Astrocyte (in vitro differentiated cells and primary cell): ENCODE measurements around the gene MEPCE. TPM values are rescaled to one million over a fixed set of nuclear protein-coding genes. Genes with fewer than 3 reads are reported as not detected.

ENCODE experiments used
- DNase-seq: peaks from one replicate; pipeline ENCODE4 v3.0.0-alpha.2; 2010; ENCODE audit warnings: low read depth
- FAIRE-seq: peaks from 2 replicates; lab custom pipeline; 2011; peaks lifted over from hg19 to GRCh38; lab: Jason Lieb, UNC
- H2AFZ ChIP-seq: 2 replicates; pipeline ENCODE4 v1.6.0; 2012; ENCODE audit warnings: low read depth, low read length, inconsistent platforms
- H3K27ac ChIP-seq: 2 replicates; pipeline ENCODE4 v1.5.1; 2011; ENCODE audit warnings: low read depth, low read length, inconsistent platforms
- H3K27me3 ChIP-seq: 2 replicates; pipeline ENCODE4 v1.6.0; 2011; ENCODE audit warnings: low read length, inconsistent platforms; ENCODE audit not compliant: insufficient read depth
- H3K36me3 ChIP-seq: 2 replicates; pipeline ENCODE4 v1.5.1; 2011; ENCODE audit warnings: low read length, inconsistent platforms; ENCODE audit not compliant: insufficient read depth
- H3K4me1 ChIP-seq: 2 replicates; pipeline ENCODE4 v1.5.1; 2011; ENCODE audit warnings: low read length, inconsistent platforms; ENCODE audit not compliant: insufficient read depth
- H3K4me2 ChIP-seq: 2 replicates; pipeline ENCODE4 v1.6.0; 2012; ENCODE audit warnings: low read length, inconsistent platforms
- H3K4me3 ChIP-seq: 2 replicates; pipeline ENCODE4 v1.5.1; 2011; ENCODE audit warnings: low read depth, mild to moderate bottlenecking, low read length, inconsistent platforms; ENCODE audit not compliant: insufficient read depth
- H3K79me2 ChIP-seq: 2 replicates; pipeline ENCODE4 v1.6.0; 2012; ENCODE audit warnings: mild to moderate bottlenecking, low read length, inconsistent platforms; ENCODE audit not compliant: insufficient read depth
- H3K9ac ChIP-seq: 2 replicates; pipeline ENCODE4 v1.6.0; 2012; ENCODE audit warnings: mild to moderate bottlenecking, low read length, inconsistent platforms
- H3K9me3 ChIP-seq: 2 replicates; pipeline ENCODE4 v1.5.1; 2012; ENCODE audit warnings: low read depth, mild to moderate bottlenecking, low read length, inconsistent platforms; ENCODE audit not compliant: insufficient read depth
- H4K20me1 ChIP-seq: 2 replicates; pipeline ENCODE4 v1.6.0; 2012; ENCODE audit warnings: low read length, inconsistent platforms; ENCODE audit not compliant: insufficient read depth
- H3K27ac Mint-ChIP-seq: one replicate; pipeline ENCODE4 v1.8.0; 2021; ENCODE audit warnings: mild to moderate bottlenecking, mixed read lengths; ENCODE audit not compliant: unreplicated experiment
- H3K27me3 Mint-ChIP-seq: one replicate; pipeline ENCODE4 v1.8.0; 2021; ENCODE audit warnings: low read depth, mixed read lengths; ENCODE audit not compliant: unreplicated experiment
- H3K36me3 Mint-ChIP-seq: one replicate; pipeline ENCODE4 v1.8.0; 2021; ENCODE audit warnings: low read depth, mixed read lengths; ENCODE audit not compliant: unreplicated experiment
- H3K4me1 Mint-ChIP-seq: one replicate; pipeline ENCODE4 v1.8.0; 2021; ENCODE audit warnings: low read depth, mixed read lengths; ENCODE audit not compliant: unreplicated experiment
- H3K4me3 Mint-ChIP-seq: one replicate; pipeline ENCODE4 v1.8.0; 2021; ENCODE audit warnings: mild to moderate bottlenecking, moderate library complexity, mixed read lengths; ENCODE audit not compliant: unreplicated experiment
- H3K9me3 Mint-ChIP-seq: one replicate; pipeline ENCODE4 v1.8.0; 2021; ENCODE audit warnings: mild to moderate bottlenecking, mixed read lengths; ENCODE audit not compliant: unreplicated experiment
- EZH2 ChIP-seq: IDR thresholded peaks from 2 replicates; pipeline ENCODE4 v1.6.1; 2012; ENCODE audit warnings: mild to moderate bottlenecking, low read length, inconsistent platforms; ENCODE audit not compliant: insufficient read depth
- total RNA-seq: library from RNA; stranded (reverse); gene quantifications from 2 replicates; pipeline ENCODE4 v1.2.1, GENCODE V29; 2021
- TF ChIP-seq, protein P1 (sequence below): IDR thresholded peaks from 2 replicates; pipeline ENCODE4 v1.5.1; 2011; ENCODE audit warnings: low read depth, mild to moderate bottlenecking, inconsistent platforms, low read length, moderate library complexity; ENCODE audit not compliant: insufficient read depth

MEPCE gene
- total RNA-seq, 1 donor from 2014 or later, result 20.2 TPM

DNA sequence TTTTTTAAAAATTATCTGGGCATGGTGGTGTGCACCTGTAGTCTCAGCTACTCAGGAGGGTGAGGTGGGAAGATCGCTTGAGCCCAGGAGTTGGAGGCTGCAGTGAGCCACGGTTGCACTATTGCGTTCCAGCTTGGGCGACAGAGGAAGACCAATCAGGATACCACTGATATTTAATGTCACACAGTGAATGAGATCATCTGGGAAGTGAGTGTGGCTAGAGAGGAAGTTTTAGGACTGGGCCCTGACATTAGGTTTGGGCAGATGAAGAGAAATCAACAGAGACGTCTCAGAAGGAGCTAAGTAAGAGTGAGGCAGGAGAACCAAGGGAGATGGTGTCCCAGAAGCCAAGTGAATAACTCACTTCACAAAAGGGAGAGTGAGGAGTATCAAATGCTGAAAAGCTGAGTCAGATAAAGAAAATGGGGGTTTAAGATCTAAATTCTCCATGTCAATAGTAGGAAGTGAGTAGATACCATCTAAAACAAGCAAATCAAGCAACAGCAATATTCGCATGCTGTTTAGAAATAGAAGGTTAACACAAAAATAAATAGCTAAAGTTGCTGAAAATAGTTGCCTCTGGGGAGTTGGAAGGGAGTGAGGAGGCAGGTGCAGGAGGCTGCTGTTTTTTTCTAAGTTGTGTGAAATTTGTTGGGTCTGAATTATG lies 44.9 kb upstream of the MEPCE start:
- peaks cover 7% of the 10 kb centered on the region for H3K27me3 ChIP-seq
- H4K20me1 ChIP-seq, result no peaks in the 10 kb centered on the region
- H3K9me3 ChIP-seq, result no peaks in the 10 kb centered on the region
- no peaks in the 10 kb centered on the region for H3K4me1 ChIP-seq
- no peaks in the 10 kb centered on the region for H3K36me3 Mint-ChIP-seq
- H3K27me3 Mint-ChIP-seq, result peaks cover 4% of the 10 kb centered on the region
- H3K27ac Mint-ChIP-seq, result no peak overlapping the region
- H3K79me2 ChIP-seq, result no peaks in the 10 kb centered on the region
- H3K27ac ChIP-seq, result no peak overlapping the region
- peaks cover 5% of the 10 kb centered on the region for H3K4me1 Mint-ChIP-seq
- no peaks in the 10 kb centered on the region for H3K9me3 Mint-ChIP-seq
- H3K36me3 ChIP-seq, result no peaks in the 10 kb centered on the region
- H3K4me2 ChIP-seq, result no peak overlapping the region
- TF ChIP-seq EZH2, result no peak
- TF ChIP-seq, protein P1, sequence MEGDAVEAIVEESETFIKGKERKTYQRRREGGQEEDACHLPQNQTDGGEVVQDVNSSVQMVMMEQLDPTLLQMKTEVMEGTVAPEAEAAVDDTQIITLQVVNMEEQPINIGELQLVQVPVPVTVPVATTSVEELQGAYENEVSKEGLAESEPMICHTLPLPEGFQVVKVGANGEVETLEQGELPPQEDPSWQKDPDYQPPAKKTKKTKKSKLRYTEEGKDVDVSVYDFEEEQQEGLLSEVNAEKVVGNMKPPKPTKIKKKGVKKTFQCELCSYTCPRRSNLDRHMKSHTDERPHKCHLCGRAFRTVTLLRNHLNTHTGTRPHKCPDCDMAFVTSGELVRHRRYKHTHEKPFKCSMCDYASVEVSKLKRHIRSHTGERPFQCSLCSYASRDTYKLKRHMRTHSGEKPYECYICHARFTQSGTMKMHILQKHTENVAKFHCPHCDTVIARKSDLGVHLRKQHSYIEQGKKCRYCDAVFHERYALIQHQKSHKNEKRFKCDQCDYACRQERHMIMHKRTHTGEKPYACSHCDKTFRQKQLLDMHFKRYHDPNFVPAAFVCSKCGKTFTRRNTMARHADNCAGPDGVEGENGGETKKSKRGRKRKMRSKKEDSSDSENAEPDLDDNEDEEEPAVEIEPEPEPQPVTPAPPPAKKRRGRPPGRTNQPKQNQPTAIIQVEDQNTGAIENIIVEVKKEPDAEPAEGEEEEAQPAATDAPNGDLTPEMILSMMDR, result no peak
- H3K4me3 ChIP-seq, result no peak overlapping the region
- no peak overlapping the region for H2AFZ ChIP-seq
- H3K9ac ChIP-seq, result no peak overlapping the region
- DNase-seq (no peak), FAIRE-seq (no peak)
- H3K4me3 Mint-ChIP-seq, result no peak overlapping the region

DNA sequence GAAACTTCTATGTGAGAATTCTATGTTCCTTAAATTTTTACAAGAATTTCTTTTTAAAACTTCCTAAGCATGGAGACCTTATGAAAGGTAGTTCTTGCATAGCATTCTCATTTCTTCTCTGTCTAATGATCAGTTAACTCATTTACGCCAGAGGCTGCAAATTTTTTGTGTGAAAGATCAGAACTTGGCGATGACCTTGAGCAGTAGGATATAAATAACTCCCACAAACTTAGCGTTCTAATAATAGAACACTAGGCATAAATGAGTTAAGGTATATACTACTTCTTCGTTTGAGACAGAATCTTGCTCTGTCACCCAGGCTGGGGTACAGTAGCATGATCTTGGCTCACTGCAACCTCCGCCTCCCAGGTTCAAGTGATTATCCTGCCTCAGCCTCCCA lies 42.7 kb upstream of the MEPCE start:
- peaks cover 12% of the 10 kb centered on the region for H3K4me1 Mint-ChIP-seq
- Histone ChIP-seq H3K4me2 (no peak overlapping the region), H3K4me1 (no peaks in the 10 kb centered on the region), H3K27me3 (peaks cover 16% of the 10 kb centered on the region), H4K20me1 (no peaks in the 10 kb centered on the region), H3K36me3 (no peaks in the 10 kb centered on the region), H3K9me3 (no peaks in the 10 kb centered on the region), H3K27ac (no peak overlapping the region), H3K79me2 (no peaks in the 10 kb centered on the region), H2AFZ (no peak overlapping the region), H3K9ac (no peak overlapping the region), H3K4me3 (no peak overlapping the region)
- H3K9me3 Mint-ChIP-seq, result no peaks in the 10 kb centered on the region
- TF ChIP-seq, protein P1, result no peak
- no peak for TF ChIP-seq EZH2
- H3K27me3 Mint-ChIP-seq, result peaks cover 11% of the 10 kb centered on the region
- H3K36me3 Mint-ChIP-seq, result peaks cover 4% of the 10 kb centered on the region
- FAIRE-seq (no peak), DNase-seq (no peak)
- no peak overlapping the region for H3K4me3 Mint-ChIP-seq
- no peak overlapping the region for H3K27ac Mint-ChIP-seq

DNA sequence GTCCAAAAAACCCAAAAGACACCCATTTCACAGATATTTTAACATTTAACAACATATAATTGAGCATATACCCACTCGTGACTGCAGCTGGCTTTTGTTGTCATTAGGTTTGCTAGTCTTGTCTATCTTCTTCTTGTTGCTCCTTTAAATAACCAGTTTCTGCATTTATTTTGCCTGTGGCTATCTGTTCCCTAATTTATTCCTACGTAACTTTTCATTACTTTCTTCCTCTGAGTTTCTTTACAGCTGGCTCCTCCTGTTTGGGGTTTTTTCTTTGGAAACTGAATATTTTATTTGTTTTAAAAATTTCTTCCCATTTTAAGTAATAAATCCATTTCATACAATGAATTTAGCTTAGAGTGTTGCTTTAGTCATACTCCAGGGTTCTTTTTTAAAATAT lies 41.9 kb upstream of the MEPCE start:
- Histone ChIP-seq H3K36me3 (no peaks in the 10 kb centered on the region), H3K4me2 (no peak overlapping the region), H3K27me3 (peaks cover 21% of the 10 kb centered on the region), H3K9ac (no peak overlapping the region), H3K27ac (no peak overlapping the region), H3K4me1 (no peaks in the 10 kb centered on the region), H3K4me3 (no peak overlapping the region), H3K9me3 (no peaks in the 10 kb centered on the region), H2AFZ (no peak overlapping the region), H3K79me2 (no peaks in the 10 kb centered on the region), H4K20me1 (no peaks in the 10 kb centered on the region)
- Mint-ChIP-seq H3K9me3 (no peaks in the 10 kb centered on the region), H3K36me3 (peaks cover 4% of the 10 kb centered on the region), H3K27me3 (peaks cover 11% of the 10 kb centered on the region), H3K4me3 (peak overlapping the region; percentile 37), H3K4me1 (peaks cover 12% of the 10 kb centered on the region), H3K27ac (no peak overlapping the region)
- TF ChIP-seq, protein P1, result no peak
- no peak for TF ChIP-seq EZH2
- DNase-seq (no peak), FAIRE-seq (no peak)
